ENCODE results near the gene POLR1G. TPM values are rescaled to one million over a fixed set of nuclear protein-coding genes. Genes with fewer than 3 reads are reported as not detected.

Gene POLR1G
- total RNA-seq, 1 donor: 10.5 TPM

DNA sequence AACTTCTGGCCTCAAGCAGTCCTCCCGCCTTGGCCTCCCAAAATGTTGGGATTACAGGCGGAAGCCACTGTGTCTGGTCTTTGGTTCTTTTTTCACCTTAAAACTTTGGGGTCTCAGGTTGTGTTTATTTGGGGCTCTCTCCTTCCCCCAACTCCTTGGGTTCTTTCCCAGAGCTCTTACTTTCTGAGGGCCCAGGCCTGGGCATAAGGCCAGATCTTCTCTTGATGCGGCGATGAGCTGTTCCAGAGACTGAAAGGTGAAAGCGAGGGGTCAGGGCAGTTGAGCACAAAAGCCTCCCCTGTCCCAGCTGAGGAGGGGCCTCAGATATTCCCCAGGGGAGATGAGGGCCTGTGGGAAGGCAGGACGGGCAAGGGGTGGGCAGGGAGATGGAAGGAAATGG is 7.1 kb downstream of the POLR1G start:
- Histone ChIP-seq H2AFZ (ENCODE audit: low read length) (no peak overlapping the region), H3K9me3 (ENCODE audit: low read depth, low read length) (no peaks in the 10 kb centered on the region), H3K4me2 (ENCODE audit: insufficient read depth, low read length) (no peak overlapping the region), H3K79me2 (ENCODE audit: insufficient read depth, low read length) (peaks cover 10% of the 10 kb centered on the region), H4K20me1 (ENCODE audit: insufficient read depth, low read length) (no peaks in the 10 kb centered on the region), H3K4me3 (ENCODE audit: insufficient read depth, low read length) (no peak overlapping the region), H3K27ac (ENCODE audit: low read depth, low read length) (no peak overlapping the region), H3K4me1 (ENCODE audit: insufficient read depth, low read length) (no peaks in the 10 kb centered on the region), H3K36me3 (ENCODE audit: insufficient read depth, low read length) (peaks cover 55% of the 10 kb centered on the region), H3K27me3 (ENCODE audit: insufficient read depth, low read length) (no peaks in the 10 kb centered on the region)
- TF ChIP-seq, protein P1, sequence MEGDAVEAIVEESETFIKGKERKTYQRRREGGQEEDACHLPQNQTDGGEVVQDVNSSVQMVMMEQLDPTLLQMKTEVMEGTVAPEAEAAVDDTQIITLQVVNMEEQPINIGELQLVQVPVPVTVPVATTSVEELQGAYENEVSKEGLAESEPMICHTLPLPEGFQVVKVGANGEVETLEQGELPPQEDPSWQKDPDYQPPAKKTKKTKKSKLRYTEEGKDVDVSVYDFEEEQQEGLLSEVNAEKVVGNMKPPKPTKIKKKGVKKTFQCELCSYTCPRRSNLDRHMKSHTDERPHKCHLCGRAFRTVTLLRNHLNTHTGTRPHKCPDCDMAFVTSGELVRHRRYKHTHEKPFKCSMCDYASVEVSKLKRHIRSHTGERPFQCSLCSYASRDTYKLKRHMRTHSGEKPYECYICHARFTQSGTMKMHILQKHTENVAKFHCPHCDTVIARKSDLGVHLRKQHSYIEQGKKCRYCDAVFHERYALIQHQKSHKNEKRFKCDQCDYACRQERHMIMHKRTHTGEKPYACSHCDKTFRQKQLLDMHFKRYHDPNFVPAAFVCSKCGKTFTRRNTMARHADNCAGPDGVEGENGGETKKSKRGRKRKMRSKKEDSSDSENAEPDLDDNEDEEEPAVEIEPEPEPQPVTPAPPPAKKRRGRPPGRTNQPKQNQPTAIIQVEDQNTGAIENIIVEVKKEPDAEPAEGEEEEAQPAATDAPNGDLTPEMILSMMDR (IDR thresholded peaks at IDR 0.05; ENCODE audit: extremely low read depth, low read depth, low read length): no peak
- DNase-seq (ENCODE audit: insufficient read length, low spot score, missing footprints): no peak

DNA sequence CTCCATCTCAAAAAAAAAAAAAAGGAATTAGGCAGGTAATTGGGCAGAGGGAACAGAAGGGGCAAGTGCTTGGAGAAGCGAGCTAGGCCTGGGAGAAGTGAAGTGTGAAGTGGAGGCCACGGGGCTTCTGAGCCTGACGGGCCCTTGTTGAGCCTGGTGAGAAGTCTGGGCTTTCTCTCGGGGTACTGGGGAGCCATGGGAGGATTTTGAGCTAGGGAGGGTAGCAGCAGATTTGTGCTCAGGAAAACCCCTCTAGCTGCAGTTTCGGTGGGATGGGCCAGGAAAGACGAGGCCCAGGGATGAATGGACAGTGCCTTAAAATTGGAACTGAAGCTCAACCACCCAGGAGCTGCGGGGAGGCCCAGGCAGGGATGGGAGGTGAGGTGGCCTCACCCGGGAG is 8.0 kb downstream of the POLR1G start:
- no peak overlapping the region for H2AFZ ChIP-seq (ENCODE audit: low read length)
- no peaks in the 10 kb centered on the region for H4K20me1 ChIP-seq (ENCODE audit: insufficient read depth, low read length)
- DNase-seq (ENCODE audit: insufficient read length, low spot score, missing footprints): no peak
- no peak overlapping the region for H3K27ac ChIP-seq (ENCODE audit: low read depth, low read length)
- peaks cover 17% of the 10 kb centered on the region for H3K79me2 ChIP-seq (ENCODE audit: insufficient read depth, low read length)
- no peak overlapping the region for H3K4me2 ChIP-seq (ENCODE audit: insufficient read depth, low read length)
- H3K9me3 ChIP-seq (ENCODE audit: low read depth, low read length): no peaks in the 10 kb centered on the region
- TF ChIP-seq, protein P1 (IDR thresholded peaks at IDR 0.05; ENCODE audit: extremely low read depth, low read depth, low read length): no peak
- no peaks in the 10 kb centered on the region for H3K4me1 ChIP-seq (ENCODE audit: insufficient read depth, low read length)
- H3K27me3 ChIP-seq (ENCODE audit: insufficient read depth, low read length): no peaks in the 10 kb centered on the region
- H3K4me3 ChIP-seq (ENCODE audit: insufficient read depth, low read length): no peak overlapping the region
- peaks cover 59% of the 10 kb centered on the region for H3K36me3 ChIP-seq (ENCODE audit: insufficient read depth, low read length)

DNA sequence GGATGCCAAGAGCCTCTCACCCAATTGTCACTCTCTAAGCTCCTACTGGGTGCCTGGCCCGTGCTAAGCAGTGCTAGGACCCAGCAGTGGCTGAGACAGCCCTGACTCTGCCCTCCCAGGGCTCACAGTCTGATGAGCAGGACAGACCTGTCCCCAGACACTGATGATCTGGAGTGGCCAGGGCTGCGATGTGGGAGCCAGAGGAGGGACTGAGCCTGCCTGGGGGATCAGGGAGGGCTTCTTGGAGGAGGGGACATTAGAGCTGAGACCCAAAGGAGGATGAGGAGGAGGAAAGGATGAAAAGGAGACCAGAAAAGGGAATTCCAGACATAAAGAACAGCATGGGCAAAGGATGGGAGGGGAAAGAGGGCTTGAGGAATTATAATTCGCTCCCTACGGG is 10.7 kb downstream of the POLR1G start:
- no peak for DNase-seq (ENCODE audit: insufficient read length, low spot score, missing footprints)
- H3K27ac ChIP-seq (ENCODE audit: low read depth, low read length): no peak overlapping the region
- no peak overlapping the region for H2AFZ ChIP-seq (ENCODE audit: low read length)
- H3K9me3 ChIP-seq (ENCODE audit: low read depth, low read length): no peaks in the 10 kb centered on the region
- H3K36me3 ChIP-seq (ENCODE audit: insufficient read depth, low read length): peaks cover 62% of the 10 kb centered on the region
- H3K4me2 ChIP-seq (ENCODE audit: insufficient read depth, low read length): no peak overlapping the region
- TF ChIP-seq, protein P1 (IDR thresholded peaks at IDR 0.05; ENCODE audit: extremely low read depth, low read depth, low read length): no peak
- no peak overlapping the region for H3K4me3 ChIP-seq (ENCODE audit: insufficient read depth, low read length)
- H3K27me3 ChIP-seq (ENCODE audit: insufficient read depth, low read length): no peaks in the 10 kb centered on the region
- H3K4me1 ChIP-seq (ENCODE audit: insufficient read depth, low read length): peaks cover 3% of the 10 kb centered on the region
- H4K20me1 ChIP-seq (ENCODE audit: insufficient read depth, low read length): peaks cover 3% of the 10 kb centered on the region
- H3K79me2 ChIP-seq (ENCODE audit: insufficient read depth, low read length): peaks cover 37% of the 10 kb centered on the region

DNA sequence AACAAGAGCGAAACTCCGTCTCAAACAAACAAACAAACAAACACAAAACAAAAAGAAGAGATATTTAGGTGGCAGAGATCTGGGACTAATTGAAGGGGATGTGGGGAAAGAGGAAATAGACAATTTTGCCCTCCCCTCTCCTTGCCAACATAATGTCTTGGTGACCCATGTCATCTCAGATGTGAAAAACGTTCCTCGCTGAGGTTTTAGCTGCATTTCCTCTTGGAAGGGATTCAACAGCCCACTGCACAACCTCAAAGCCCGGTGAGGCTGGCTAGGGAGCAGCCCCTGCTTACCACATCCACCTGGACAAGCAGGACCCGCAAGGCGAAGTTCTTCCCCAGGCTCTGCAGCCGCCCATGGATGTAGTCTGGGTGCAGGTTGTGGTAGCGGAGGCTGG is 12.4 kb downstream of the POLR1G start:
- H3K27me3 ChIP-seq (ENCODE audit: insufficient read depth, low read length): no peaks in the 10 kb centered on the region
- no peak overlapping the region for H3K4me3 ChIP-seq (ENCODE audit: insufficient read depth, low read length)
- no peak overlapping the region for H3K27ac ChIP-seq (ENCODE audit: low read depth, low read length)
- DNase-seq (ENCODE audit: insufficient read length, low spot score, missing footprints): no peak
- H4K20me1 ChIP-seq (ENCODE audit: insufficient read depth, low read length): peaks cover 4% of the 10 kb centered on the region
- no peak overlapping the region for H2AFZ ChIP-seq (ENCODE audit: low read length)
- peaks cover 52% of the 10 kb centered on the region for H3K79me2 ChIP-seq (ENCODE audit: insufficient read depth, low read length)
- H3K4me1 ChIP-seq (ENCODE audit: insufficient read depth, low read length): peaks cover 14% of the 10 kb centered on the region
- peaks cover 47% of the 10 kb centered on the region for H3K36me3 ChIP-seq (ENCODE audit: insufficient read depth, low read length)
- no peak overlapping the region for H3K4me2 ChIP-seq (ENCODE audit: insufficient read depth, low read length)
- H3K9me3 ChIP-seq (ENCODE audit: low read depth, low read length): no peaks in the 10 kb centered on the region
- TF ChIP-seq, protein P1 (IDR thresholded peaks at IDR 0.05; ENCODE audit: extremely low read depth, low read depth, low read length): no peak
